VCaP (cell line): ENCODE measurements around the gene SCGB2A2.

Experiments
- H3K27ac ChIP-seq: fragments of 450-650 bp; 2 replicates; pipeline ENCODE4 v1.5.1; 2017
- TF ChIP-seq, protein P1 (sequence below): fragments of 450-650 bp; conservative IDR thresholded peaks from 2 replicates; pipeline ENCODE4 v1.5.1; 2017; ENCODE audit warnings: mild to moderate bottlenecking, moderate library complexity

The SCGB2A2 gene

DNA sequence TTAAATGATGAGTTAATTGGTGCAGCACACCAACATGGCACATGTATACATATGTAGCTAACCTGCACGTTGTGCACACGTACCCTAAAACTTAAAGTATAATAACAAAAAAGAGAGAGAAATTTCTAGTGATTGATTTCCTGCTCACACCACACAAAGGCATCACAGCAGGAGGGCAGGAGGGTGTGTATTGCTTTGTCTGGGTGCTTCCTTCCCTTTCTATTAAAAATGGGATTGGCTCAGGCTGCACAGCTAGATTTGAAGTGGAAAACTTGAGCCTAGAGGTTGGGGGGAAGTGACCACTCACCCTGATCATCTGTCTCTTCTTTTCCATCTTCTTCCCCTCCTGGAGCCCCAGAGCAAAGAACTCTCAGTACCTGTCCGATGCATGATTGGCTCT, 28.9 kb upstream of the SCGB2A2 start:
- TF ChIP-seq, protein P1, sequence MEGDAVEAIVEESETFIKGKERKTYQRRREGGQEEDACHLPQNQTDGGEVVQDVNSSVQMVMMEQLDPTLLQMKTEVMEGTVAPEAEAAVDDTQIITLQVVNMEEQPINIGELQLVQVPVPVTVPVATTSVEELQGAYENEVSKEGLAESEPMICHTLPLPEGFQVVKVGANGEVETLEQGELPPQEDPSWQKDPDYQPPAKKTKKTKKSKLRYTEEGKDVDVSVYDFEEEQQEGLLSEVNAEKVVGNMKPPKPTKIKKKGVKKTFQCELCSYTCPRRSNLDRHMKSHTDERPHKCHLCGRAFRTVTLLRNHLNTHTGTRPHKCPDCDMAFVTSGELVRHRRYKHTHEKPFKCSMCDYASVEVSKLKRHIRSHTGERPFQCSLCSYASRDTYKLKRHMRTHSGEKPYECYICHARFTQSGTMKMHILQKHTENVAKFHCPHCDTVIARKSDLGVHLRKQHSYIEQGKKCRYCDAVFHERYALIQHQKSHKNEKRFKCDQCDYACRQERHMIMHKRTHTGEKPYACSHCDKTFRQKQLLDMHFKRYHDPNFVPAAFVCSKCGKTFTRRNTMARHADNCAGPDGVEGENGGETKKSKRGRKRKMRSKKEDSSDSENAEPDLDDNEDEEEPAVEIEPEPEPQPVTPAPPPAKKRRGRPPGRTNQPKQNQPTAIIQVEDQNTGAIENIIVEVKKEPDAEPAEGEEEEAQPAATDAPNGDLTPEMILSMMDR = no peak
- peak overlapping the region; percentile 73 for H3K27ac ChIP-seq

DNA sequence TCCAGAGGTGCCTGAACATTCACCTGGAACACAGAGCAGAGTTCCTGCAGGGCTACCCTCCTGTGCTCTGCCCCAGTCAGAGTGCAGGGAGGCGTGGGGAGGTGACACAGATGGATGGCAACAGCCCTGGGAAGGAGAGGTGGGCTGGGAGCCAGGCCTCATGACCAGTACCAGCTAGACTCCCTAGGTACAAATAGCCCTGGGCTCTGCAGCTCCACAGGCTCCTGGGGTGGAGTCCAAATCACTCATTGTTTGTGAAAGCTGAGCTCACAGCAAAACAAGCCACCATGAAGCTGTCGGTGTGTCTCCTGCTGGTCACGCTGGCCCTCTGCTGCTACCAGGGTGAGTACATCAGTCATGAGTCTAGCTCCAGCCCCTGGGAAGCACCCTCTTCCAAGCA, 27.9 kb upstream of the SCGB2A2 start, which contains the start of gene SCGB1D2:
Gene SCGB1D2 (plus strand): TSS at position 219 of the 400 bp plus-strand sequence. CDS start 69 bp downstream, at position 288.
- TF ChIP-seq, protein P1 = no peak

DNA sequence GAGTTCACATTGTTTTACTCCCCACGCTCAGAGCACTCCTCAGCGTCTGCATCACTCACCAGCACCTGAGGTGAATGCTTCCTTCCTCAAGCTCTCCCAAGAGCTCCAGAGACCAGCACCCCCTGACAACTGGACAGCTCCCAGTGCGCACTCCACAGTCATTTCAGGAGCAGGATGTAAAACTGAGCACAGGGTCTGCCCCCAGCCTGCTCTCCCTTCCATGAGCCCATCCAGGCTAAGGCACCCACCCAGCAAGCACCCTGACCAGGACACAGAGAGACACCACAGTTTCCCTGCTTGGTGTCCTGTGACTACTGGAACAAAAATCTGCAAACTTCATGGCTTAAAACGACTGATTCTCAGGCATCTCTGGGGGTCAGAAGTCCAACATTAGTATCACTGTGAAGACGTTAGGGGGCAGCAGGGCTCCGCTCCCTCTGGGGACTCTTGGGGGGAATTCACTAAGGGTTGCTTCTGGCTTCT, 24.6 kb upstream of the SCGB2A2 start:
- H3K27ac ChIP-seq = no peak overlapping the region
- TF ChIP-seq, protein P1 = no peak

More for the DNA sequence above, 27.9 kb upstream of the SCGB2A2 start, which contains the start of gene SCGB1D2:
- H3K27ac ChIP-seq = peak within 1 kb of the TSS; percentile 73

DNA sequence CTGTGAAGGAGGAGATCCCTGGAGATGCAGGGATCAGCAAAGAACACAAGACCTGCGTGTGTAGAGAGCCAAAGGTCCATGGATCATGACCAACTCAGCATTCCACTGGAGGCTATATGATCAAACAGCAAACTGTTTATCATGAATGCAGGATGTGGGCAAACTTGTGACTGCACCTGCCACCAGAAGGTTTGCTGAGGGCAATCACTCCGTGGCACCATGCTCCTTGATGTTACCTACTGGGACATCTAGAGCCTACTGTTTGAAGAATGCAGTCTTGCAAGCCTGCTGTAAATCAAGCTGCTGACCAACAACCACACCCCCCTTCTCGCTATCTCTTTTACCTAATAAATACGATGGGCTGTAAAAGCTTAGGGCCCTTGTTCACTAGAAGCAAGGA, 18.3 kb upstream of the SCGB2A2 start:
- H3K27ac ChIP-seq = no peak overlapping the region
- TF ChIP-seq, protein P1 = no peak

DNA sequence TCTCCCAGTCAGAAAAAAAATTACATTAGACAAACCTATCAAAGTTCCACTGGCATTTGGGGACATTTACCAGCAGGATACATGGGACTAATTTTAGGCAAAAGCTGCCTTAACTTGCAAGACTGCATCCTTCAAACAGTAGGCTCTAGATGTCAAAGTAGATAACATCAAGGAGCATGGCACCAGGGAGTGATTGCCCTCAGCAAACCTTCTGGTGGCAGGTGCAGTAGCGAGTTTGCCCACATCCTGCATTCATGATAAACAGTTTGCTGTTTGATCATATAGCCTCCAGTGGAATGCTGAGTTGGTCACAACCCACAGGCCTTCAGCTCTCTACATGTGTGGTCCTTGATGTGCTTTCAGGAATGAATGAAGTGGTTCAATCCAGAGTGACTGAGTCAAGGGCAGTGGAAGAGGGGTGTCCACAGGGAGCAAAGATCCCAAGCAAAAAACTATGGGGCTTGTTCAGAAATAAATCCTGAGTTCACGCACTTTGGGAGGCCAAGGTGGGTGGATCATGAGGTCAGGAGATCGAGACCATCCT, 15.9 kb upstream of the SCGB2A2 start:
- H3K27ac ChIP-seq = no peak overlapping the region
- TF ChIP-seq, protein P1 = no peak

DNA sequence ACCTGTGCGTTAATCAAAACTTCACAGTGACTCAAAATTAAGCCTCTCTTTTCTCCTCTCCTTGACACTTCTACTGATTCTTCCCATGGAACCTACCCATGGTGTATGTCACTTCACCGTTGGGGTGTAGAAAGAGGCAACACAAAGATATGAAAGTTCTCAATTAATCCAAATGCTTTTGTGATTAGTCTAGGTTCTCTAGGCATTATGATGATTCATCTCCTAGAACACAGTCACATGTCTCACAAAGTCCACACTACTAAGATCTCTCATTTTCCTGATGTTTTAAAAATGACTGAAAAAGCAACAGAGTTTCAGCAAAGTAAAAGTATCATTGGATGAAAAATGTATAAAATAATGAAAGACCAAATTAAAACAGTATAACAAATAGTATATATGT, 13.7 kb upstream of the SCGB2A2 start:
- no peak overlapping the region for H3K27ac ChIP-seq

DNA sequence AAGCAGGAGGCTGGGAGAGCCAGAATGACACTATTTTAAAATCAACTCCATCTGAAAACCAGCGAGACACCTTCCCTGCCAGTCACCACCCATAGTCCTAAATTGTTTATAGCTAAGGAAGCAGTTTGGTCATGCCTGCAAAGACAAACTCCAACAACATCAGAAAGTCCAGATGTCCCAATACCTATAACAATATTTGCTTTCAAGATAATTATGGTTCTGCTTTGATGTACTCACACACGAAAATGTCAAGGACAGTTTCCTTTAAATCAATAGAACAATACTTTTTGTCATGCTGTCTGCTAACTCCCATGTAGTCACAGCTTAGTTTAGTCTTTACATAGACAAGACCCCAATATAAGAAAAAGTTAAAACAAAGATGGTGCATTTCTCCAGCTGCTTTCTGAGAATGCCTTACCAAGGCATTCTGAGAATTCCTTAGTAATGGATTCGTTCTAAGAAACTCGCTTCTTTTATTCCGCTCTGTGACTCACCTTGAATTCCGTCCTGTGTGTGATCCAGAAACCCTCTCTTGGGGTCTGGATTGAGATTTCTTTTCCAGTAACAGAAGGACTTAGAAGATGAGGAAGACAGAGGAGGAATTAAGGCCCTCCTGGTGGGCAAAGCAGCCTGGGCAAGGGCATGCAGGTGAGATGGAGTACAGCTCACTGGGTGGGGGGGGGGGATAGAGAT, 9.6 kb upstream of the SCGB2A2 start:
- H3K27ac ChIP-seq = no peak overlapping the region
- TF ChIP-seq, protein P1 = no peak

More for the DNA sequence above, 13.7 kb upstream of the SCGB2A2 start:
- TF ChIP-seq, protein P1 = no peak
